HG02970 (cell line): ENCODE data around the gene ZNF581.

Source experiments
- ATAC-seq: cut with Tn5 transposase; IDR thresholded peaks from one replicate; pipeline ENCODE4 v1.9.1; 2021; ENCODE audit warnings: mild to moderate bottlenecking, moderate library complexity, moderate number of reproducible peaks; ENCODE audit not compliant: unreplicated experiment, low FRiP score

The ZNF581 gene

GRCh38 chr19:55646889-55647731 lies 3.7 kb downstream of the ZNF581 start:
- no peak for ATAC-seq

GRCh38 chr19:55647732-55648584 lies 4.5 kb downstream of the ZNF581 start, which contains the start of gene CCDC106:
Gene CCDC106, plus strand, starts transcription at chr19:55648212. Its CDS starts 835 bp downstream, at chr19:55649047.
- no peak for ATAC-seq

- no peak for ATAC-seq
Observed at GRCh38 chr19:55648585-55649267, 5.3 kb downstream of the ZNF581 start.

- no peak for ATAC-seq
Observed at GRCh38 chr19:55649268-55650125, 6.0 kb downstream of the ZNF581 start.

DNA sequence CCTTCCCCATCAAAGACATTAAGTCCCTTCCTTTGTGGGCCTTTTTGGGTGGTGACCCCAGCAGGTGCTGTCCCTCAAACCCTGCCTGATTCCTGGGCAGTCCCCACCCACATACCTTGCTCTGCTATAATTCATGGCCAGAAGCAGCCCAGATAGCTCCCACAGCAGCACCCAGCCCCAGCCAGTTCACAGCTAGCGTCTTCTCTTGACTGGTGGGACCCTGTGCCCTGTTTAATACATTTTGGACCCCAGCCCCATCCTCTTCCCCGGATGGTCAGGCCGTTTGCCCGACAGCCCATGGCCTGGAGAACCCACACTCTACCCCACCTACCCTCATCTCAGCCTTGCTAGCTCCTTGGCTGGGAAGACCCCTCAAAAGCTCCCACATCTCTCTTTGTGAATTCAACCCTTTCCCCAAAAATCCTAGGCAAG lies 6.7 kb downstream of the ZNF581 start:
- ATAC-seq = no peak

- no peak for ATAC-seq
Observed at GRCh38 chr19:55650602-55651230, 7.3 kb downstream of the ZNF581 start.

- no peak for ATAC-seq
Observed at GRCh38 chr19:55651236-55651635, 7.8 kb downstream of the ZNF581 start.

- no peak for ATAC-seq
Observed at GRCh38 chr19:55652311-55653128, 9.1 kb downstream of the ZNF581 start.

DNA sequence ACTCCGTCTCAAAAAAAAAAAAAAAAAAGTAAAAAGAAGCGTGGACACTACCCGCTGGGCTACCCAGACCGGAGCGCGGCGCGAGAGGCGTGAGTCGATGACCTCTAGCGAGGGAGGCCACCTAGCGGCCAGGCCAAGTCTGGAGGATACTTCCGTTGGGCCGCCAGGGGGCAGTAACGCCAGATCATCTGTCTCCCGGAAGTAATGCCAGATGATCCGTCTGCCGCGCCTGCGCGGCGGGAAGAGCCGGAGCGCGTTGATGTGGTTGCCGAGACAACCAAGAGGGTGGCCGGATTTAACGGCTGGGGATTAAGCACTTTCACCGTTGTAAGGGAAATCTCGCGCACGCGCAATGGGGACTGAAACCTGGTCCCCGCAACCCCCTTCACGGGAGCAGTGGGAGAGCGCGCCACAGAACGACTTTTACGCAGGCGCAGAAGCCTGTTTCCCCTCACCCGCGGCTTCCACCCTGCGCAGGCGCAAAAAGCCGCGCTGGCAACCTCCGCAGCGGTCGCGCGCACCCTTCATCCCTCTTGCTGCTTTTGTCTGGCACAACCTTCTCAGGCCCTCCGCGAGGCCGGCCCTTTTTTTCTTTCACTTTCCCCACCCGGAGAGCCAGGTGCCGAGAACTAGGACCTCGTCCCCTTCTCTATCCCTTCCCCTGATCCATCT lies 10.3 kb downstream of the ZNF581 start:
- ATAC-seq = peak; percentile 40

DNA sequence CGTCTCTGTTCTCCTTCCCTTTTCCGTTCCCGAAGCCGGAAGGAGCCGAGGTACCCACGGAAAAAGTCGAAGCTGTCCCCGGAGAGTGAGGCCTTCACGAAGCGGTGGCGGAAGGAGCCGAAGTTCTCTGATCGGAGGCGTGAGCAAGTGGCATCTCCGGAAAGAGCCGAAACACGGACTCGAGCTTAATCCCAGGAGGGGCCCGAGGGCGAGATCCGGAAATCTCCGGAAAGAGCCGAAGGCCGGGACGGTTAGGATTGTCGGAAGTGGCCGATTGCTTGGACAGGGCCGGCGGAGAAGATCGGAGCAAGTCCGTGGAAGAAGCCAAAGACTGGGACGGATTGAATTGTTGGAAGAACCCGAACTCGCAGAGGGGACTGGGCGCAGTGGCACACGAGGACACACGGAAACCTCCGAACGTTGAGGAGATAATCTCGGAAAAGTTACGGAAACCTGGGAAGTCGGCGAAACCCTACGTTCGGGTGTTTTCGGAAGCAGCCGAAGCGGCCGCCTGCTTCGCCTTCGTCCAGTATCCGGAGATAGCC lies 10.9 kb downstream of the ZNF581 start:
- peak; percentile 56 for ATAC-seq

- peak; percentile 34 for ATAC-seq
Observed at GRCh38 chr19:55654868-55655647, 11.6 kb downstream of the ZNF581 start, which contains the start of gene U2AF2. Gene U2AF2, plus strand, starts transcription at chr19:55655035. Its CDS starts 70 bp downstream, at chr19:55655105.

- ATAC-seq = no peak
Observed at GRCh38 chr19:55655648-55656040, 12.2 kb downstream of the ZNF581 start.

DNA sequence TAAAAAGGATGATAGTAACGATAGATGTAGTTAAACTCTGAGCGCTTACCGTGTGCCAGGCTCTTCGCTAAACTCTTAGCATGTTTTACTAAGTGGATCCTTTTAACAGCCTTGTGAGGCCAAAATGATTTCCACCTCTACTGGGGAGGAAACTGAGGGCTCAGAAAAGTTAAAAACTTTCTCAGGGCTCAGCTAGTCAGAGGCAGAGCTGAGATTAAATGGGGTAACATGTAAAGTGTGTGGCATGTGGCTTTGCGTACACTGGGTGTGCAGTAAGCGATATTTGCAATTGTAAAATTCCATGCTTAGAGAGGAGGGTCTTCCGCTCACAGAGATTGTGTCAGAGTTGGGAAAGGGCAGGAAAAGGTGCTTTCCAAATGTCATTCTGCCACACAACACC lies 13.1 kb downstream of the ZNF581 start:
- ATAC-seq = no peak

- ATAC-seq = no peak
Observed at GRCh38 chr19:55656988-55657747, 13.7 kb downstream of the ZNF581 start.

GRCh38 chr19:55658846-55659459 lies 15.5 kb downstream of the ZNF581 start:
- no peak for ATAC-seq

DNA sequence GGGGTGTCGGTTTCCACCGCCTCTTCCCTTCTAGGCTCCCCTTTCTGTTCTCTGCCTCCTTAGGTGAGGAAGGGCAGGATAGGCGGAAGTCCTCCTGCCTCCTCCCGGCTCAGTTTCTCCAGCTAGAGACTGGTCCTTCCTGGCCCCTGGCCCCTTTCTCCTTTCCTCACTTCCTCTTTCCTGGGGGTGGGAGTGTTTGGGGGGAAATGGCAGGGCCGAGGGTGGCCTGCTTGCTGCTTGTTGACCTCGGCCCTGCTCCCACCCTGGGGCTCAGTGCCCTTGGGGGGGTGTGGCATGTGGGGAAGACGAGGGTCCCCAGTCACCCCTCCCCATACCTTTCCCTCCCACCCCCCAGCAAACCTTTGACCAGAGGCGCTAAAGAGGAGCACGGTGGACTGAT lies 16.4 kb downstream of the ZNF581 start:
- ATAC-seq = no peak
